GM19468 (cell line): ENCODE results near the gene RCBTB1.
A peak's percentile ranks its signal among the peaks of the same experiment; 100 is the strongest.
"Not testable (repeated sequence)": the region's sequence is repeated elsewhere in the genome, so short reads cannot be mapped to it uniquely, and the experiment has no call there.

Experiments used
- ATAC-seq: cut with Tn5 transposase; IDR thresholded peaks from one replicate; pipeline ENCODE4 v1.9.1; 2021; ENCODE audit warnings: mild to moderate bottlenecking, moderate library complexity, moderate number of reproducible peaks; ENCODE audit not compliant: unreplicated experiment; ENCODE audit errors: extremely low read depth

The RCBTB1 gene

GRCh38 chr13:49606747-49607648 lies 21.6 kb upstream of the RCBTB1 start:
- peak; percentile 59 for ATAC-seq

- ATAC-seq, result no peak
Observed at GRCh38 chr13:49604570-49604969, 19.2 kb upstream of the RCBTB1 start.

- not testable (repeated sequence) for ATAC-seq
Observed at GRCh38 chr13:49602615-49603014, 17.3 kb upstream of the RCBTB1 start.

DNA sequence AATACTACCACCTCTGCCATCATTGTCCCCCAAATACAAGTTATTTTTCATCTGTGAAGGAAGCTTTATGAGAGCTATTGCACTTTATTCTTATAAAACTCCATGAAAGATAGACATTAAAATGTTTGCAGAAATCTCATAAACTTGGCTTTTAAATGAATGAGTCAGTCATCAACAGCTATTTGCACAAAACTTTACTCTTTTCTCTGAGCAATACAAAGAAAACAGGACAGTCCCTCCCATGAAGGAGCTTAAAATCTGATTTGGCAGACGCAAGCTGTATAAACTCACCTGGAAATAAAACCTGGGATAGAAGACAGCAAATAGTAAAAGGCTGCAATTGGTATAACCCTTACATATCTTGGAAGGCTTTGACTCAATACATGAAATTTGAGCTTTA lies 16.6 kb upstream of the RCBTB1 start:
- no peak for ATAC-seq

- no peak for ATAC-seq
Observed at GRCh38 chr13:49597043-49597641, 11.8 kb upstream of the RCBTB1 start.

DNA sequence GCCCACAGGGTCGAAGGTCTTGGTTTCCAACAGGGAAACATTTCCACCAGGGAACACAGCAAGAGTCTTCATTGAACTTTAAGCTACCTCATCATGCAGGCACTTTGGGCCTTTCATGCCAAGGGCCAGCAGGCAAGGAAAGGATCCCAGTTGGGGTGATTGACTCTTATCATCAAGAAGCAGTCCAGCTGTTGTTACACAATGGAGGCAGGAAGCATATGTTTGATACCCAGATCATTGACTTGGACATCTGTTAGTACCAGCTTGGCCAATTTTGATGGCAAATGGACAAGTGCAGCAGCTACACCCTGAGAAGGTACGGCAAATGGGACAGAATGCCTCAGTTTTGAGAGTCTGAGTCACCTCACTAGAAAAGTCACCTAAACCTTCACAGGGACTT lies 10.9 kb upstream of the RCBTB1 start:
- ATAC-seq, result no peak

DNA sequence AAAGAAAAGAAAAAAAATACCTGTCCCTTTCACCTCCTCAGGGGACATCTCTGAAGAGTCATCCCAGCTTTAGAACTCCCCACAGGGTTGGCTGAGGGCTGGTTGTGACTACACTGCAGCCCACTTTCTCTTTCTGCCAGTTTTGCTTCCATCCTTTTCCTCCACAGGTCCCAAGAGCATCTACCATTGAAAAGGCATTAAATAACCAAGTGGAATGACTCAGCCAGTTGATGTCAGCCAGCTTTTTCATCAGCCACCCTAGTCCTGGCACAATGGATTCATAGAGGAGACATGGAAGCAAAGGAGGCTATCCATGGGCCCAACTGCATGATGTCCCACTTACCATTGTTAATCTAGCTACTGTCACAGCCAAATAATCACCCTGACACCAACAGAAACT lies 9.2 kb upstream of the RCBTB1 start:
- ATAC-seq, result no peak

GRCh38 chr13:49593876-49594275 lies 8.5 kb upstream of the RCBTB1 start:
- not testable (repeated sequence) for ATAC-seq

- not testable (repeated sequence) for ATAC-seq
Observed at GRCh38 chr13:49590714-49591113, 5.4 kb upstream of the RCBTB1 start.

DNA sequence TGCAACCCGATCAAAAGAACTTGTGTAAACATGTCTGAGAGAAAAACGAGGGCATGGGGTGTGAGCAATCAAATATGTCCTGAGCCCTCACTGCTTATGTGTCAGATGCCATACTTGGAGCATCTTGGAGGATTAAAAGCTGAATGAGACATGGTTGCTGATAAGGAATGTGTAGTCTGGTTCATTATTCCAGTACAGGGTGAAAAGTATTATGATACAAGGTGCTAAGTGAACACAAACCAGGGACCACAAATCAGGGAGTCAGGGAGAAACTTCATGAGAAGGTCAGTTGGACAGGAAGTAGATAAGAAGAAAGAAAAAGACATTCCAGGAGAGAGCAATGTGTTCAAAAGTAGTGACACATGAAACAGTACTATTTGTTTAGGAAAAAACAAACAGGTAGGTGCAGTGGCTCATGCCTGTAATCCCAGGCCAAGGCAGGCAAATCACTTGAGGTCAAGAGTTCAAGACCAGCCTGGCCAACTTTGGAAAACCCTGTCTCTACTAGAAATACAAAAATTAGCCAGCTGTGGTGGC lies 2.0 kb upstream of the RCBTB1 start:
- ATAC-seq, result no peak

DNA sequence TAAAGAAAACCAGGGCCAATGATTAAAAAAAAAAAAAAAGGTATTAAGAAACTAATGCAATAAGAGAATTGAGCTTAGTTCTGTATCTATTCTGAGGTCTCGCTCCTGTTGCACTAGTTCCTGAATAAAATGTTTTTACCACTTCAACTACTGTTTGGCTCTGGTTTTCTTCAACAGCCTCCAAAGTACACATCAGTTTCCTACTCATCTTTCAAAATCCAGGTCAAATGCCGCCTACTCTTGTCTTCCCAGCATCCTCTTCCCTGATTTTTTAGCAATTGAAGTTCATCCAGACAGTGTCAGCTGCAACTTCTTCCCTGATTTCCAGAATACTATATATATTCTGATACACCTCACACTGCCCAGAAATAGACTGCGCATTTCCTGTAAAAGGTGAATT lies 1.4 kb upstream of the RCBTB1 start:
- ATAC-seq, result no peak

DNA sequence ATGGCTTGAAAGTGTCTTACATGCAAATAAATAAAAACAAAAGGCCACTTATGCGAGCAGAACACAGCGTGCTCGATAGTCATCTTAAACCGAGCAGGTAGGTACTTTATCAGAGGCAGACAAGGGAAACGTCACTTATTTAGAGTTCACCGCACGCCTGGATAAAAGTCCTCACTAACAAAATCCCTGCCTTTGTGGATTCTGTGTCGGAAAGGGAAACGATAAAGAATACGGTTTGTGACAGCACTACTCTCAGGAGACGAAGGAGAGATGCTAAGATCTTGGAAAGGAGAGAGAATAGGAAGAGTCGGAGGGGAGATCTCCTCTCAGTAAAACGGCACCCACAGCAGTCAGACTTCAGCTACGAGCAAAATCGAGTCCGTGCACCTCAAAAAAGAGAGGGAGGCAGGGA lies 581 bp downstream of the RCBTB1 start:
- no peak for ATAC-seq

DNA sequence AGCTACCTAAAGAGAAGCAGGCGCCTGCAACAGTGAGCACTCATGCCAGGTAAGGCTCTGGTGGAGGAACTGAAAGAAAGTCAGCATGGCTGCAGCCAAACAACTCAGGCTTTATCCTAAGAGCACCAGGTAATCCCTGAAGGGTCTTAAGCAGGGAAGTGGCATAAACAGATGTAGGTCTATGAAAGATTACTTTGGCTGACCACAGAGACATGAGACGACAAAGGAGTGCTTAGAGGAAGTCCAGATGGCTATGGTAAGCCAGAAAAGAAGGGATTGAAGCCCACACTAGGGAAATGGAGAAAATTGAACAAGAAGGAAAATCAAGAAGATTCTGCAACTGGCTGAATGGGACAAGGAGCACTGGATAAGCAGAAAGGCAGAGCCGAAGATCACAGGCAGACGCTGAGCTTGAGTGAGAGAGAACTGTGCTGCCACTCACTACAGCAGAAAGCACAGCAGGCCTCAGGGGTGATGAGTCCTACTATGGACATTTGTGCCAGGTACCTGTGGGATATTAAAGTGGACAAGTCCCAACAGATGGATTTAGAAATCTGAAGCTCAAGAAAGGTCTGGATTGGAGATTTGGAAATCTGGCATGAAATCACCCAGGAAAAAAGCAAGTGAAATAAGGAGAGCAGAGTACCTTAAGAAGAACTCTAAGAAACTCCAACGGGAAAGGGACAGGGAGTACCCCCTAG lies 4.2 kb downstream of the RCBTB1 start:
- no peak for ATAC-seq

- ATAC-seq, result no peak
Observed at GRCh38 chr13:49579501-49579900, 5.9 kb downstream of the RCBTB1 start.

DNA sequence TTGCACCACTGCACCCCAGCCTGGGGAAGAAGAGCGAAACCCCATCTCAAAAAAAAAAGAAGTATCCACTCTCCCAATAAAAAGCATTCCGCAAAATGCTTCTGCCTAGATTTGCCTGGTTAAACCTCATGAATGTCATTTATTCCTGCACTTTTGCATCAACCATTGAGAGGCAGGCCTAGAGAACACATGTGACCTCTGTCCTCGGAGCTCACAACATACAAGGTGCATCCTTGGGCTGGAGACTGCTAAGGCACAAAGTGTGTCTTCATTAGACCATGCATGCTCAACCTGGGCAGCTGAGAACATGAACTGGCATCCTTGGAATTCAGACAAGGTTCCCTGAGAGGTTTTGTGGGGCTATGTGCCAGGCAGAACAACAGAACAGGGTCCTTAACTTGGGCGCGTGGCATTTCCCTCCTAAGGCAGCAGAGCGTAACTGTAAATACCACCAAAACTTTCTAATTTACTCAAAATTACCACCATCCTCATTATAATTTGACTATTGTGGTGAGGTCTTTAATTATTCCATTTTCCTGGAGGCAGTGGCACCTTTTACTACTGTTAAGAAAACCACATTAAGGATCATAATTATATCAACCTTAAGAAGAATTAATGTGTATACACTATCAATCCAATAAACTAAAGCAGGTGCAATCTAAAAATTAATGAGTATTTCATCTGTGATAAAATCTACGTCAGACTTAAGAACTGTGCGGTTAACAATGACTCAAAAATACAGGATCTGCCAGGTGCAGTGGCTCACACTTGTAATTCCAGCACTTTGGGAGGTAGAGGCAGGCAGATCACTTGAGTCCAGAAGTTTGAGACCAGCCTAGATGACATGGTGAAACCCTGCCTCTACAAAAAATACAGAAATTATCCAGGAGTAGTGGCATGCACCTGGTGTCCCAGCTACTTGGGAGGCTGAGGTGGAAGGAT lies 13.8 kb downstream of the RCBTB1 start:
- ATAC-seq, result no peak

DNA sequence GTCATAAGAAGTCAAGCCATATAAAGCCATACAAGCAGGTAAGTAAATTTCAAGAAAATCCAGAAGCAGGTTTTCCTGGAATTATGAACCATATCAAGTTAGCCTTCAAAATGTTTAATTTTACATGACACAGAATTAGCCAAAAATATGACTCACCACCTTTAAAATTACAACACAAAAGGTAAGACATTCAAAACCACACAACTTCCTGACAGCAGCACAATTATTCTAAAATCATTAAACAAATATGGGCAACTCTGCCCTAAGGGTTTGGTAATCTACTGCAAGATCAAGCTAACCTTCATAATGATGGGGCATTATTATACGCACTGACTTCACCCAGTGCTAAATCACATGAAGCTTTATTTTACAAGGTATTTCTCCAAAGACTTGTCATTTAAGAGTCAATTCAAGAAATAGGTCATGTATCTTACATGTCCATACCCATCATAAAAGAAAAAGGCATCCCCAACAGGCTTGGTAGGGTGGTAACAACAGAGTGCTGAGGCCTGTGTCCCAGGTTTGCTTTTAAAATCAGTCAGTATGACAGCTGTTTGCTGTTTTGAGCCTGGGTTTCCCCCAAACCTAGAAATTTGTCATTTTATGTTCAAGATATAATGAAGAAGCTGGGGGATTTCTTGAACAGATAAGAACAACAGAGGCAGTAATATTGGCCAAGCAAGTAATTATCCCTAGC lies 15.2 kb downstream of the RCBTB1 start:
- no peak for ATAC-seq

GRCh38 chr13:49567491-49567890 lies 17.9 kb downstream of the RCBTB1 start:
- ATAC-seq, result no peak

GRCh38 chr13:49566461-49566860 lies 18.9 kb downstream of the RCBTB1 start:
- no peak for ATAC-seq

- not testable (repeated sequence) for ATAC-seq
Observed at GRCh38 chr13:49565461-49565860, 19.9 kb downstream of the RCBTB1 start.
